Measurements from ENCODE around the gene TM6SF1. TPM values are rescaled to one million over a fixed set of nuclear protein-coding genes. Genes with fewer than 3 reads are reported as not detected.

Gene TM6SF1
- total RNA-seq: 10 to 100 TPM in 3 of 4 donors, 1 to 10 TPM in 1; 6.2 to 32.0 (median 16.6) TPM

DNA sequence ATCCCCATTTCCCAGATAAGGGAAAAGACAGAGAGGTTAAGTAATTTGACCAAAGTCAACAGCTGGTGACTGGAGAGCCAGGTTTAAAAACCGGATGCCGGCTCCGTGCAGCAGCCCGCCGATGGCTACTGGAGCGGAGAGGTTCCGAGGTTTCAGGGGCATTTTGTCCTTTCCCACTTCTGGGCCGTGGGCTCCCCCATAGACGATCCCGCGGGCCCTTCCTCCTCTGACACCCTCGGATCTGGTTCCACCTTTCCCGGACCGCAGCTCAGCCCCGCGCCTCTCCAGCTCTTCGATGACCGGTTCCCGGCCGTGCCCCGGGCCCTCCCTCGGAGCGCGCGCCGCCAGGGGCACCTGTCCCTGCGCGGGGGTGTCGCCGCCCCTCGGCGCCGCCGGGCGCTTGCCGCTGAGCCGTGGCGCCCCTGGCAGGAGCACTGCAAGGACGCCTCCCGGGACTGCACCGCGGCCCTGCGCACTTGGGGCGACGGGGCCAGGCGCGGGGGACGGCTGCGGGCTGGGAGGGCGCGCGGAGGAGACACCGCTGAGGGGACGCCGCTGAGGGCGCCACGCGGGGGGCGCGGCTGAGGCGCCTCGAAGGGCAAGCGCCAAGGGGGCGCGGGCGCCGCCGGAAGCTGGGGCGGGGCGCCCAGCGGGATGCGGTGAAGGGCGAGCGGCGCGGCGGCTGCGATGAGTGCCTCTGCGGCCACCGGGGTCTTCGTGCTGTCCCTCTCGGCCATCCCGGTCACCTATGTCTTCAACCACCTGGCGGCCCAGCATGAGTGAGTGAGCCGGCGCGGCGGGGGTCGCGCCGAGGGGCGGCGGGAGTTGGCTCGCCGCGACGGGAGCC lies at the start of gene TM6SF1:
Gene TM6SF1, plus strand, starts transcription at position 652 of the 847 bp plus-strand sequence. Its CDS starts 36 bp downstream, at position 688.
- TF ChIP-seq, protein P1, sequence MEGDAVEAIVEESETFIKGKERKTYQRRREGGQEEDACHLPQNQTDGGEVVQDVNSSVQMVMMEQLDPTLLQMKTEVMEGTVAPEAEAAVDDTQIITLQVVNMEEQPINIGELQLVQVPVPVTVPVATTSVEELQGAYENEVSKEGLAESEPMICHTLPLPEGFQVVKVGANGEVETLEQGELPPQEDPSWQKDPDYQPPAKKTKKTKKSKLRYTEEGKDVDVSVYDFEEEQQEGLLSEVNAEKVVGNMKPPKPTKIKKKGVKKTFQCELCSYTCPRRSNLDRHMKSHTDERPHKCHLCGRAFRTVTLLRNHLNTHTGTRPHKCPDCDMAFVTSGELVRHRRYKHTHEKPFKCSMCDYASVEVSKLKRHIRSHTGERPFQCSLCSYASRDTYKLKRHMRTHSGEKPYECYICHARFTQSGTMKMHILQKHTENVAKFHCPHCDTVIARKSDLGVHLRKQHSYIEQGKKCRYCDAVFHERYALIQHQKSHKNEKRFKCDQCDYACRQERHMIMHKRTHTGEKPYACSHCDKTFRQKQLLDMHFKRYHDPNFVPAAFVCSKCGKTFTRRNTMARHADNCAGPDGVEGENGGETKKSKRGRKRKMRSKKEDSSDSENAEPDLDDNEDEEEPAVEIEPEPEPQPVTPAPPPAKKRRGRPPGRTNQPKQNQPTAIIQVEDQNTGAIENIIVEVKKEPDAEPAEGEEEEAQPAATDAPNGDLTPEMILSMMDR (IDR thresholded peaks at IDR 0.05): no peak
- ATAC-seq (ENCODE audit: low FRiP score): no peak

DNA sequence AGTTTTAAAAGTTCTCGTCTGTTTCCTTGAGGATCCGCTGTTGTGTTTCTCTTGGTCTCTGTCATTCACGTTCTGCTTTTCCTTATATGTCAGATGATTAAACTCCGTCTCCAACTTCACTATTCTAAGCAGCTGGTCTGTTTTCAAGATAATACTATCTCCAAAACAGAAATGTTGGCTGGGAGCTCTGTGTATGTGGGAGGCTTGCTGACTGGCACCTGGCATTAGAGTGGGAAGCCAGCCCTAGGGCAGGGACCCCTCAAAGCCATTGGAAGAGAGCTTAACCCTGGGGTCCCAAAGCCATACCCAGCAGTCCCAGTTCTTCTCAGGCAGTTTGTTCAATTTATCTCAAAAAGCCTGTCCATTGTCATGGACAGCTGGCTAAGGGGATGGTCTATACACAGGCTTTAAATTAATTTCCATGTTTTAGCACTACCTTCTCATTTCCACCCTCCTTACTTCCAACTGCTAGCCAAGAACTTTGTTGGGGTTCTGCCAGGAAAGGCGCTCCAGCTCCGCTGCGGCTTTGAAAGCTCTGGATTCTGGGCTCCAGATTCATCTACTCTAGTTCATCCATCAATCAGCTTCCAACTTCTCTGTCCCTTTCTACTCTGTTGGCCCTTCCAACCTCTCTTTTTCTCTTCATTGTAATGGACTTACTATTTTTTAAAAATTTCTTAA lies 49.6 kb upstream of the TM6SF1 start:
- TF ChIP-seq, protein P1 (IDR thresholded peaks at IDR 0.05): no peak
- DNase-seq (ENCODE audit: low spot score): no peak

More for the DNA sequence above, at the start of gene TM6SF1:
- no peak for DNase-seq (ENCODE audit: low spot score)

DNA sequence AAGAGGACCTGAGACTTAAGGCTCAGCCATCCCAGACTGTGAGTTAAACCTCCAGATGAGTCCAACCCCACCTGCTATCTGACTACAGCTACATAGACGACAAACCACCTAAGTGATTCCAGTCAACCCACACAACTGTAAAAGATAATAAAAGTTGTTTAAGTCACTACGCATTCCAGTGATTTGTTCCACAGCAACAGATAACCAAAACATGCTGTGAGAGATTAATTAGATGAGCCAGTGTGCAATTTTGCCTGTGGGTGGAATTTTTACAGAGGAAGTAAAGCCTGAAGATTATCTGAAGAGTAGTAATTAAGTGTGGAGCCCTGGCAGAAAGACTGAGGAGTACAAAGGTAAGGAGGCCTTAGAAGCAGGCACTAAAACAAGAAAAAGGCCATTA lies 45.8 kb upstream of the TM6SF1 start:
- DNase-seq (ENCODE audit: low spot score) (no peak), ATAC-seq (ENCODE audit: low FRiP score) (no peak)
- TF ChIP-seq, protein P1 (IDR thresholded peaks at IDR 0.05): no peak

More for the DNA sequence above, 49.6 kb upstream of the TM6SF1 start:
- peak; percentile 38 for ATAC-seq (ENCODE audit: low FRiP score)

DNA sequence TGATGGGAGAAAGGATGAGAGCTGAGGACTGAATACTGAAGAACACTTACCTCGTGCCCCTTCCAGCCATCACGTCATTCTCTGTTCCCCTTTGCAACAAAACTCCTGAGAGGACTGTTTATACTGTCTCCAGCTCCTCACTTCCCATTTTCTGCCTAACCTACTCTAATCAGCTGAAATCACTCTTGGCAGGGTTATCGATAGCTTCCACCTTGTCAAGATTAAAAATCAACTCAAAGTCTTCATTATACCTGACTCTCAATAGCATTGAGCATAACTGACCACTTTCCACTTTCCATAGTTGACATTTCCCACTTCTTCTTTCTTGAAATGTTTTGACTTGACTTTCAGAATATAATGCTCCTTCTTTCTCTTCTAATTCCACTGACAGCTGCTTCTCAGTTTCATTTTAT lies 44.7 kb upstream of the TM6SF1 start:
- TF ChIP-seq, protein P1 (IDR thresholded peaks at IDR 0.05): no peak
- ATAC-seq (ENCODE audit: low FRiP score) (no peak), DNase-seq (ENCODE audit: low spot score) (no peak)

DNA sequence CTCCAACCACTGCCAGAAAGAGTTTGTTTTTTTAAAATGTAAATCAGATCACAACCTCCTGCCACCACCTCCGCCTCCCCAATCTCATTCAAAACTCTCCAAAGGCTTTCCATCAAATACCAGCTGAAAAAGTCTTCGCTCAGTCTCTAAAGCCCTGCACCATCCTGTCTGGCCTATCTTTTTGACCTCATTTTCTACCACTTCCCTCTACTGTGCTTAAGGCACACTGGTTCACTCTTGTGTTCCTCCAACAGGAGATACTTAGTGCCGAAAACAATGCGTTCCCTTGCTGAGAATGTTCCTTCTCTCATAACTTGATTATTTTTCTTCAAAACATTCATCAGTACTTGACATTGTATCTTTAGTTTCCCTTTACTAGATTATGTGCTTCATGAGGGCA lies 43.9 kb upstream of the TM6SF1 start:
- DNase-seq (ENCODE audit: low spot score) (no peak), ATAC-seq (ENCODE audit: low FRiP score) (no peak)
- TF ChIP-seq, protein P1 (IDR thresholded peaks at IDR 0.05): no peak

DNA sequence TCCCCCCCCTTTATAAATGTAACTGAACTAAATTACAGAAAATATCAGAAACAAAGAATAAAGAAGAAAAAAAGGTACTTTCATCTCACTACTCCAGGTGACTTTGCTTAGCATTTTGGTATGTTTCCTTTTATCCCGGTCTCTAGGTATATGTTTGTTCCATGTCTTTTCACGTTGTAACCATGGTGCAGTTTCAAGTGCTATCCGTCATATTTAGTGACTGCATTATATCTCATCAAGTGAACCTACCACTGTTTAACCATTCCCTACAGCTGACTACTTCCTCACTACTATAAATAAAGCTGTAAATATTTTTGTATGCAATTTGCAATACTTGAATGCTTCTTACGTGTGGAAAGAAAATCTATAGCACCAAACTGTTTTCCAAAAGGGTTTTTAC lies 42.6 kb upstream of the TM6SF1 start:
- TF ChIP-seq, protein P1 (IDR thresholded peaks at IDR 0.05): no peak
- no peak for ATAC-seq (ENCODE audit: low FRiP score)
- no peak for DNase-seq (ENCODE audit: low spot score)
